ENCODE data around the gene TATDN3.

Gene TATDN3

DNA sequence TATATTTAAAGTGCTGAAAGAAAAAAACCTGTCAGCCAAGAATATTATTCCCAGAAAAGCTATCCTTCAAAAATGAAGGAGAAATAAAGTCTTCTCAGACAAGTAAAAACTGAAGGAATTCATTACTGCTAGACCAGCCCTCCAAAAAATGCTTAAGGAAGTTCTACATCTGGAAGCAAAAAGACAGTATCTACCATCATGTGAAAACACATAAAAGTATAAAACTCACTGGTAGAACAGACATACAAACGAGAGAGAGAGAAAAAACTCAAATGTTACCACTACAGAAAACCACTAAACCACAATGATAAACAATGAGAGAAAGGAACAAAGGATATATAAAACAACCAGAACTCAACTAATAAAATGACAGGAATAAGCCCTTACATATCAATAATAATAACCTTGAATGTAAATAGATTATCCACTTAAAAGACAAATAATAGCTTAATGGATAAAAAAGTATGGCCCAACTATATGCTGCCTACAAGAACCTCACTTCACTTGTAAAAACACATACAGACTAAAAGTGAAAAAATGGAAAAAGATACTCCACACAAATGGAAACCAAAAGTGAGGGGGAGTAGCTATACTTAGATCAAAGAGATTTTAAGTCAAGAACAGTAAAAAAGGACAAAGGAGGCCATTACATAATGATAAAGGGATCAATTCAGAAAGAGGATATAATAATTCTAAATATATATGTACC lies 22.1 kb upstream of the TATDN3 start:
- H3F3A ChIP-seq (ENCODE audit: insufficient read depth, low read length) = peaks cover 6% of the 10 kb centered on the region
- H3K36me3 ChIP-seq (replicated peaks; ENCODE audit: insufficient read depth, low read length) = no peaks in the 10 kb centered on the region
- no peaks in the 10 kb centered on the region for H3K9me3 ChIP-seq (replicated peaks; ENCODE audit: insufficient read depth, low read length)
- H3K27me3 ChIP-seq (replicated peaks; ENCODE audit: insufficient read depth, low read length) = no peaks in the 10 kb centered on the region
- H3K27ac ChIP-seq (ENCODE audit: low read length) = no peak overlapping the region
- peak; percentile 41 for DNase-seq
- H3K4me3 ChIP-seq (ENCODE audit: low read length) = no peak overlapping the region
- no peaks in the 10 kb centered on the region for H3K9me2 ChIP-seq (replicated peaks; ENCODE audit: insufficient read depth, low read length)
- no peaks in the 10 kb centered on the region for H4K20me1 ChIP-seq (ENCODE audit: insufficient read depth, low read length)
- no peak overlapping the region for H3K4me2 ChIP-seq (ENCODE audit: low read depth, low read length)
- H3K4me1 ChIP-seq (ENCODE audit: low read length) = peaks cover 7% of the 10 kb centered on the region
- no peak overlapping the region for H3K9ac ChIP-seq (ENCODE audit: low read length)
- TF ChIP-seq, protein P1, sequence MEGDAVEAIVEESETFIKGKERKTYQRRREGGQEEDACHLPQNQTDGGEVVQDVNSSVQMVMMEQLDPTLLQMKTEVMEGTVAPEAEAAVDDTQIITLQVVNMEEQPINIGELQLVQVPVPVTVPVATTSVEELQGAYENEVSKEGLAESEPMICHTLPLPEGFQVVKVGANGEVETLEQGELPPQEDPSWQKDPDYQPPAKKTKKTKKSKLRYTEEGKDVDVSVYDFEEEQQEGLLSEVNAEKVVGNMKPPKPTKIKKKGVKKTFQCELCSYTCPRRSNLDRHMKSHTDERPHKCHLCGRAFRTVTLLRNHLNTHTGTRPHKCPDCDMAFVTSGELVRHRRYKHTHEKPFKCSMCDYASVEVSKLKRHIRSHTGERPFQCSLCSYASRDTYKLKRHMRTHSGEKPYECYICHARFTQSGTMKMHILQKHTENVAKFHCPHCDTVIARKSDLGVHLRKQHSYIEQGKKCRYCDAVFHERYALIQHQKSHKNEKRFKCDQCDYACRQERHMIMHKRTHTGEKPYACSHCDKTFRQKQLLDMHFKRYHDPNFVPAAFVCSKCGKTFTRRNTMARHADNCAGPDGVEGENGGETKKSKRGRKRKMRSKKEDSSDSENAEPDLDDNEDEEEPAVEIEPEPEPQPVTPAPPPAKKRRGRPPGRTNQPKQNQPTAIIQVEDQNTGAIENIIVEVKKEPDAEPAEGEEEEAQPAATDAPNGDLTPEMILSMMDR (IDR thresholded peaks at IDR 0.05; ENCODE audit: low read length) = no peak
- TF ChIP-seq EZH2phosphoT487 (IDR thresholded peaks at IDR 0.05; ENCODE audit: low read length) (no peak), EZH2 (optimal IDR thresholded peaks at IDR 0.05; ENCODE audit: low read depth, low read length) (no peak)
- H2AFZ ChIP-seq (ENCODE audit: low read length) = no peak overlapping the region
- H3K79me2 ChIP-seq (ENCODE audit: low read length) = peaks cover 31% of the 10 kb centered on the region

DNA sequence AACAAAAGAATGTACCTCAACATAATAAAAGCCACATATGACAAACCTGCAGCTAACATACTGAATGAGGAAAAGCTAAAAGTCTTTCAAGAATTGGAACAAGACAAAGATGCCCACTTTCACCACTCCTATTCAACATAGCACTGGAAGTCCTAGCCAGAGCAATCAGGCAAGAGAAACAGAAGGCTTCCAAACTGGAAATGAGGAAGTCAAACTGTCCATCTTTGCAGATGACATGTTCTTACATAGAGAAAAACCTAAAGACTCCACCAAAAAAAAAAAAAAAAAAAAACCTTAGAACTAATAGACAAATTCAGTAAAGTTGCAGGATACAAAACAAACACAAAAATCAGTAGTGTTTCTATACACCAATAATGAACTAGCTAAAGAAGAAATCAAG lies 20.4 kb upstream of the TATDN3 start:
- H2AFZ ChIP-seq (ENCODE audit: low read length) = no peak overlapping the region
- no peaks in the 10 kb centered on the region for H4K20me1 ChIP-seq (ENCODE audit: insufficient read depth, low read length)
- no peaks in the 10 kb centered on the region for H3K36me3 ChIP-seq (replicated peaks; ENCODE audit: insufficient read depth, low read length)
- no peak overlapping the region for H3K9ac ChIP-seq (ENCODE audit: low read length)
- no peak overlapping the region for H3K4me3 ChIP-seq (ENCODE audit: low read length)
- H3K79me2 ChIP-seq (ENCODE audit: low read length) = peaks cover 27% of the 10 kb centered on the region
- H3K27me3 ChIP-seq (replicated peaks; ENCODE audit: insufficient read depth, low read length) = no peaks in the 10 kb centered on the region
- TF ChIP-seq EZH2phosphoT487 (IDR thresholded peaks at IDR 0.05; ENCODE audit: low read length) (no peak), EZH2 (optimal IDR thresholded peaks at IDR 0.05; ENCODE audit: low read depth, low read length) (no peak)
- TF ChIP-seq, protein P1 (IDR thresholded peaks at IDR 0.05; ENCODE audit: low read length) = no peak
- peaks cover 7% of the 10 kb centered on the region for H3K4me1 ChIP-seq (ENCODE audit: low read length)
- no peaks in the 10 kb centered on the region for H3K9me2 ChIP-seq (replicated peaks; ENCODE audit: insufficient read depth, low read length)
- no peak overlapping the region for H3K4me2 ChIP-seq (ENCODE audit: low read depth, low read length)
- H3K9me3 ChIP-seq (replicated peaks; ENCODE audit: insufficient read depth, low read length) = no peaks in the 10 kb centered on the region
- no peak overlapping the region for H3K27ac ChIP-seq (ENCODE audit: low read length)
- H3F3A ChIP-seq (ENCODE audit: insufficient read depth, low read length) = peaks cover 6% of the 10 kb centered on the region
- DNase-seq = no peak

DNA sequence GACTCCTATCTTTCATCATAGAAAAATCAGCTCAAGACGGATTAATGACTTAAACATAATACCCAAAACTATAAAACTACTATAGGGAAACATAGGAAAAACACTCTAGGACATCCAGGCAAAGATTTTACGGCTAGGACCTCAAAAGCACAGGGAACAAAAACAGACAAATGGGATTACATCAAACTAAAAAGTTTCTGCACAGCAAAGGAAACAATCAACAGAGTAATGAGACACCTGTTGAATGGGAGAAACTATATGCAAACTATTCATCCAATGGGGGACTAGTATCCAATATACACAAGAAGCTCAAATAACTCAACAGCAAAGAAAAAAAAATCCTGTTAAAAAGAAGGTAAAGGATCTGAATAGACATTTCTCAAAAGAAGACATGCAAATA lies 18.7 kb upstream of the TATDN3 start:
- Histone ChIP-seq H3K27me3 (replicated peaks; ENCODE audit: insufficient read depth, low read length) (no peaks in the 10 kb centered on the region), H3K9me2 (replicated peaks; ENCODE audit: insufficient read depth, low read length) (no peaks in the 10 kb centered on the region), H4K20me1 (ENCODE audit: insufficient read depth, low read length) (no peaks in the 10 kb centered on the region), H3K9me3 (replicated peaks; ENCODE audit: insufficient read depth, low read length) (no peaks in the 10 kb centered on the region), H3K4me3 (ENCODE audit: low read length) (no peak overlapping the region), H3F3A (ENCODE audit: insufficient read depth, low read length) (peaks cover 6% of the 10 kb centered on the region), H3K4me1 (ENCODE audit: low read length) (peaks cover 7% of the 10 kb centered on the region), H3K36me3 (replicated peaks; ENCODE audit: insufficient read depth, low read length) (no peaks in the 10 kb centered on the region), H3K9ac (ENCODE audit: low read length) (no peak overlapping the region), H3K27ac (ENCODE audit: low read length) (no peak overlapping the region), H2AFZ (ENCODE audit: low read length) (no peak overlapping the region), H3K4me2 (ENCODE audit: low read depth, low read length) (no peak overlapping the region), H3K79me2 (ENCODE audit: low read length) (peaks cover 17% of the 10 kb centered on the region)
- no peak for TF ChIP-seq EZH2 (optimal IDR thresholded peaks at IDR 0.05; ENCODE audit: low read depth, low read length)
- TF ChIP-seq, protein P1 (IDR thresholded peaks at IDR 0.05; ENCODE audit: low read length) = no peak
- TF ChIP-seq EZH2phosphoT487 (IDR thresholded peaks at IDR 0.05; ENCODE audit: low read length) = no peak
- no peak for DNase-seq

Data from MM.1S (cell line).